Measurements from ENCODE around the gene MPPED1.

MPPED1 gene

DNA sequence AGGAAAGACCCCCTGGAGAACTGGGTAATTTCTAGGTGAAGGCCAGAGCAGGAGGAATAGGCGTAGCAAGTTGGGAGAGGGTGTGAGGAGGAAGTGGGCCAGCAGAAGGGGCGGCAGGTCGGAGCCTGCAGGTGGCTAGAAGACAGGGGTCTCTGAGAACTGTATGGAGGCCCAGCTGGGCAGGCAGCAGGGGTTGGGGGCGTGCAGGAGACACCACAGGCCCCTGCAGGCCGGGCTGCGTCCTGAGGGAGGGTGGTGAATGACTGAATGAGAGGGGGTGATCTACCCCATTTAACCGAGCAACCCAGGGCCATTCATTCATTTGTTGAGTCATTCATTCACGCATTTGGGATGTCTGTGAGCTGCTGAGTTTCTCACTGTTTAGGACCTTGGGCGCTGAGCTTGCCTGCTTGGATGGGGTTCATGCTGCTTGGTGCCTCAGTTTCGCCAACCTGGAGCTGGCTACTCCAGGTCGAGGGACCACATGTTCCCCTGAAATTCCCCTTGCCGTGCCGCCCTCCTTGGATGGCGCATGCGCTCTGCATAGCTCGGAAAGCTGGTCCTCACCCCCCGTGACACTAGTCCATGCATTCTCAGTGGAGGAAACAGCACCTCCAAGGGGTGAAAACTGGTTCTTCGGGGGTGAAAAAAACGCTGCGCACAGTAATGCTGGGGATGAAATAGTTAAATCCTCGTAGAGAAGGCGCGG is 15.6 kb downstream of the MPPED1 start:
- POLR2A ChIA-PET (ENCODE audit: low non-redundant PET) = no interaction called here
- no peak overlapping the region for H3K27ac ChIP-seq
- DNase-seq (ENCODE audit: low spot score) = no peak
- CTCF ChIA-PET = no interaction called here
- no peak for TF ChIP-seq CTCF (conservative IDR thresholded peaks at IDR 0.05; ENCODE audit: low read depth)

- no peak for DNase-seq (ENCODE audit: low spot score)
- no peak overlapping the region for H3K27ac ChIP-seq
- ChIA-PET POLR2A (ENCODE audit: low non-redundant PET) (no interaction called here), CTCF (no interaction called here)
- no peak for TF ChIP-seq CTCF (conservative IDR thresholded peaks at IDR 0.05; ENCODE audit: low read depth)
These were observed 16.2 kb downstream of the MPPED1 start for GRCh38 chr22:43428005-43428485.

GRCh38 chr22:43428521-43428920 is 16.7 kb downstream of the MPPED1 start:
- DNase-seq (ENCODE audit: low spot score) = no peak
- ChIA-PET POLR2A (ENCODE audit: low non-redundant PET) (no interaction called here), CTCF (no interaction called here)
- no peak overlapping the region for H3K27ac ChIP-seq
- no peak for TF ChIP-seq CTCF (conservative IDR thresholded peaks at IDR 0.05; ENCODE audit: low read depth)

DNA sequence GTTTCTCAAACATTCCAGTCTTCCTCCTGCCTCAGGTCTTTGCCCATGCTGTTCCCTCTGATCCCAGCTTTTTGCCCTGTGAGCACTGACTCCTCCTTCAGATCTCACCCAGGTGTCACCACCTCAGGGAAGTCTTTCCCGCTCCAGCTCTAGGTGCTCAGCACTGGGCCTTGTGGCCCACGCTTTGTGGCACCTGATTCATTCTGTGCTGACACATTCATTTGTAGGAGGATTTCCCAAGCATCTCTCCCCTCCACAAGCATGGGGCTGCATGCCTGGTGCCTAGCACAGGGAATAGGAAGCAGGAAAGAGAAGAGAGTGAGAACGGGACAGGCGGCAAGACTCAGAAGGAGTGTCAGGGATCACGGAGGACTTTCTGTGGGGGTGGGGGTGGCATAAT is 17.6 kb downstream of the MPPED1 start:
- POLR2A ChIA-PET (ENCODE audit: low non-redundant PET) = no interaction called here
- DNase-seq (ENCODE audit: low spot score) = no peak
- TF ChIP-seq CTCF (conservative IDR thresholded peaks at IDR 0.05; ENCODE audit: low read depth) = no peak
- no peak overlapping the region for H3K27ac ChIP-seq
- CTCF ChIA-PET = interaction anchor here (0.6 kb wide), 1 partner anchor 387 kb away, joined by 3 read pairs; no protein-coding TSS in a partner anchor

DNA sequence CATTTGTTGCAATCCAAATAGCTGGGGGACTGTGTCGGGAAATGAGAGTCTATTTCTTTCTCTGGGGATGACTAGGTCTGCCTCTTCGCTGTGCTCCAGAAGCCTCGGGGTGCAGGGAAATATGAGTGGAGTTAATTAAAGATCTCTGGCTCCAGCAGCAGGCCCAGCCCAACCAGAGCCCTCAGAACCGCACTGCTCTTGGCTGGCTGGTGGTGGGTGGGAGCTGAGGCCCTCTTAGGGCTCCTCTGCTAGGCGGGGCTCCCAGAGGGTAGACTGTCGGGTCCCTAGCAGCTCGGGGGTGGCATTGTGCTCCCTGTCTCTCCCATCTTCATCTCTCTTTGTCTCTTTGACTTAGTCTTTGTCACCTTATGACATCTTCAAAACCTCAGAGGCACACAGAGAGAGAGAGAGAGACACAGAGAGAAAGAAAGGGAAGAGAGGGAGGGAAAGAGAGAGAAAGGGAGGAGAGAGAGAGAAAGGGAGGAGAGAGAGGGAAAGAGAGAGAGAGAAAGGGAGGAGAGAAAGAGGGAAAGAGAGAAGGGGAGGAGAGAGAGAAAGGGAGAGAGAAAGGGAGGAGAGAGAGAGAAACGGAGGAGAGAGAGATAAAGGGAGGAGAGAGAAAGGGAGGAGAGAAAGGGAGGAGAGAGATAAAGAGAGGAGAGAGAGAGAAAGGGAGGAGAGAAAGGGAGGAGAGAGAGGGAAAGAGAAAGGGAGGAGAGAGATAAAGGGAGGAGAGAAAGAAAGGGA is 20.2 kb downstream of the MPPED1 start:
- H3K27ac ChIP-seq = no peak overlapping the region
- TF ChIP-seq CTCF (conservative IDR thresholded peaks at IDR 0.05; ENCODE audit: low read depth) = no peak
- DNase-seq (ENCODE audit: low spot score) = no peak
- POLR2A ChIA-PET (ENCODE audit: low non-redundant PET) = no interaction called here
- CTCF ChIA-PET = no interaction called here

DNA sequence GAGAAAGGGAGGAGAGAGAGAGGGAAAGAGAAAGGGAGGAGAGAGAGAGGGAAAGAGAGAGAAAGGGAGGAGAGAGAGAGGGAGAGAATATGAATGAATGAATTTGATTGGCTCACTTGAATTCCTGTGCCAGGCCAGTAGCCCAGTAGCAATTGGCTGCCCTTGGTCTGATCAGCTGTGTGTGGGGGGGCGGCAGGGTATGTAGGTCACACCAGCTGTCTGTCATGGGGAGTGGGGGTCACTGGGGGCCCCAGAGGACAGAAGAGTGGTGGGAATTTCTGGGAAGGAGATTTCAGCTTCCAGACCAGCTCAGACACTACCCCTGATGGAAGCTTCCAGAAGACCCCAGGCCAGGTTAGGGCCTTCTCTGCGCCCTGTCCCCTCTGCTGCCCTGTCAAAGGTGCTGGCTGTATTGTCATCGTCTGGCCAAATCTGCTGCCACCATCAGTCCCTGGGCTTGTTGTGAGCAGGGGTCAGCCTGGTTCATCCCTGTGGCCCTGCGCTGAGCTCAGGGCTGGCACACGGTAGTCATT is 21.1 kb downstream of the MPPED1 start:
- H3K27ac ChIP-seq = no peak overlapping the region
- no peak for DNase-seq (ENCODE audit: low spot score)
- ChIA-PET CTCF (no interaction called here), POLR2A (ENCODE audit: low non-redundant PET) (no interaction called here)
- TF ChIP-seq CTCF (conservative IDR thresholded peaks at IDR 0.05; ENCODE audit: low read depth) = no peak
